Uterus (tissue), 4 donors: Measurements from ENCODE around the gene SPRED3. TPM values are rescaled to one million over a fixed set of nuclear protein-coding genes. Genes with fewer than 3 reads are reported as not detected.
"Not testable (repeated sequence)": the region's sequence is repeated elsewhere in the genome, so short reads cannot be mapped to it uniquely, and the experiment has no call there.

Experiments used
- DNase-seq, 2 donors: peaks; one replicate each; pipeline ENCODE4 v3.0.0-alpha.2; 2019 to 2020
- H3K27ac ChIP-seq, 2 donors: fragments of 200-600 bp; sonication (generic); 1 replicate in 1 of 2; 2 replicates in 1 of 2; pipeline ENCODE4 v1.5.1; 2016 to 2018
- H3K27me3 ChIP-seq, 2 donors: fragments of 200-600 bp; sonication (generic); one replicate each; pipeline ENCODE4 v1.5.1; 2018 to 2019; ENCODE audit warnings: control low read depth in 1 of 2
- H3K36me3 ChIP-seq, 2 donors: fragments of 200-600 bp; sonication (generic); one replicate each; pipeline ENCODE4 v1.5.1; 2019; ENCODE audit warnings: control low read depth in 1 of 2
- H3K4me1 ChIP-seq, 2 donors: fragments of 200-600 bp; sonication (generic); one replicate each; pipeline ENCODE4 v1.5.1; 2018 to 2019; ENCODE audit warnings: control low read depth in 1 of 2
- H3K4me3 ChIP-seq, 2 donors: fragments of 200-600 bp; sonication (generic); 1 replicate in 1 of 2; 2 replicates in 1 of 2; pipeline ENCODE4 v1.5.1; 2018 to 2019; ENCODE audit warnings: mild to moderate bottlenecking in 1 of 2
- H3K9me3 ChIP-seq, 2 donors: fragments of 200-600 bp; sonication (generic); one replicate each; pipeline ENCODE4 v1.5.1; 2019; ENCODE audit warnings: control low read depth in 1 of 2
- CTCF ChIP-seq, 4 experiments: fragments of 200-600 bp in 2 of 4; fragments of 450-650 bp in 2 of 4; sonication (generic) in 2 of 4; IDR thresholded peaks; one replicate each; pipeline ENCODE4 v1.5.1; 2016 to 2019; ENCODE audit warnings: antibody characterized with exemption in 4 of 4, mild to moderate bottlenecking in 2 of 4, moderate library complexity in 1 of 4
- POLR2A ChIP-seq, 2 donors: fragments of 450-650 bp; IDR thresholded peaks; one replicate each; pipeline ENCODE4 v1.6.1; 2016; ENCODE audit warnings: antibody characterized with exemption in 2 of 2, mild to moderate bottlenecking in 1 of 2, moderate library complexity in 1 of 2
- intact Hi-C: fragments of 100-400 bp; cut with DNase I; formaldehyde crosslinking; loops from one replicate; pipeline ENCODE4 v1.15.1; 2023; ENCODE audit warnings: low total_unique reads
- total RNA-seq, 4 donors: library from RNA; depleted of rRNA in 3 of 4; stranded (reverse); fragments of >200 nt in 3 of 4; gene quantifications; one replicate each; pipeline versions ENCODE4 v1.1.0 to v1.2.4, GENCODE V29; 2014 to 2023
- donor health status: DM: yes; HTN: yes; CAD: no.

SPRED3 gene
- total RNA-seq, 4 donors from 2014 or later = 0.88 to 5.7 TPM; not detected in 2

- DNase-seq = no peak
- Histone ChIP-seq H3K4me1 (no peaks in the 10 kb centered on the region), H3K27me3 (no peaks in the 10 kb centered on the region), H3K36me3 (no peaks in the 10 kb centered on the region), H3K27ac (no peak within 1 kb of the TSS), H3K9me3 (no peaks in the 10 kb centered on the region), H3K4me3 (no peak within 1 kb of the TSS)
- TF ChIP-seq CTCF (IDR thresholded peaks at IDR 0.05) = no peak
- TF ChIP-seq POLR2A (IDR thresholded peaks at IDR 0.05) = no peak
- intact Hi-C loops = no loop called here
Observed at GRCh38 chr19:38425810-38426466, 37.4 kb downstream of the SPRED3 start, which contains the start of gene RASGRP4. Gene RASGRP4, minus strand, starts transcription at chr19:38426219. Its CDS starts 128 bp downstream, at chr19:38426091.

- DNase-seq, H3K9me3 ChIP-seq, H3K27me3 ChIP-seq, H3K4me3 ChIP-seq, H3K4me1 ChIP-seq, intact Hi-C loops, H3K36me3 ChIP-seq, H3K27ac ChIP-seq: not testable (repeated sequence)
Observed at GRCh38 chr19:38427035-38427677, 38.7 kb downstream of the SPRED3 start.

GRCh38 chr19:38429055-38429810 lies 40.7 kb downstream of the SPRED3 start:
- Histone ChIP-seq H3K4me1 (no peaks in the 10 kb centered on the region), H3K9me3 (no peaks in the 10 kb centered on the region), H3K4me3 (no peak overlapping the region), H3K27ac (no peak overlapping the region), H3K27me3 (peaks cover 0 to 8% of the 10 kb centered on the region in 2 donors), H3K36me3 (no peaks in the 10 kb centered on the region)
- DNase-seq = no peak
- TF ChIP-seq CTCF (IDR thresholded peaks at IDR 0.05) = no peak
- TF ChIP-seq POLR2A (IDR thresholded peaks at IDR 0.05) = no peak
- intact Hi-C loops = no loop called here

GRCh38 chr19:38429811-38430156 lies 41.3 kb downstream of the SPRED3 start:
- H3K36me3 ChIP-seq = no peaks in the 10 kb centered on the region
- no peak for DNase-seq
- no peaks in the 10 kb centered on the region for H3K4me1 ChIP-seq
- TF ChIP-seq CTCF (IDR thresholded peaks at IDR 0.05) (no peak), POLR2A (IDR thresholded peaks at IDR 0.05) (no peak)
- intact Hi-C loops = no loop called here
- H3K9me3 ChIP-seq = no peaks in the 10 kb centered on the region
- peaks cover 0 to 14% of the 10 kb centered on the region in 2 donors for H3K27me3 ChIP-seq
- H3K27ac ChIP-seq = no peak overlapping the region
- no peak overlapping the region for H3K4me3 ChIP-seq

- Histone ChIP-seq H3K27me3 (peaks cover 0 to 21% of the 10 kb centered on the region in 2 donors), H3K36me3 (no peaks in the 10 kb centered on the region), H3K4me3 (no peak overlapping the region), H3K4me1 (no peaks in the 10 kb centered on the region), H3K9me3 (no peaks in the 10 kb centered on the region), H3K27ac (no peak overlapping the region)
- DNase-seq = no peak
- intact Hi-C loops = no loop called here
- TF ChIP-seq POLR2A (IDR thresholded peaks at IDR 0.05) (no peak), CTCF (IDR thresholded peaks at IDR 0.05) (no peak)
Observed at GRCh38 chr19:38430931-38431330, 42.4 kb downstream of the SPRED3 start.
